HG03097 (cell line): ENCODE measurements around the gene GRAP2.
A peak's percentile ranks its signal among the peaks of the same experiment; 100 is the strongest.

Source experiments
- ATAC-seq: cut with Tn5 transposase; IDR thresholded peaks from one replicate; pipeline ENCODE4 v1.9.1; 2021; ENCODE audit not compliant: unreplicated experiment, low FRiP score

The GRAP2 gene

DNA sequence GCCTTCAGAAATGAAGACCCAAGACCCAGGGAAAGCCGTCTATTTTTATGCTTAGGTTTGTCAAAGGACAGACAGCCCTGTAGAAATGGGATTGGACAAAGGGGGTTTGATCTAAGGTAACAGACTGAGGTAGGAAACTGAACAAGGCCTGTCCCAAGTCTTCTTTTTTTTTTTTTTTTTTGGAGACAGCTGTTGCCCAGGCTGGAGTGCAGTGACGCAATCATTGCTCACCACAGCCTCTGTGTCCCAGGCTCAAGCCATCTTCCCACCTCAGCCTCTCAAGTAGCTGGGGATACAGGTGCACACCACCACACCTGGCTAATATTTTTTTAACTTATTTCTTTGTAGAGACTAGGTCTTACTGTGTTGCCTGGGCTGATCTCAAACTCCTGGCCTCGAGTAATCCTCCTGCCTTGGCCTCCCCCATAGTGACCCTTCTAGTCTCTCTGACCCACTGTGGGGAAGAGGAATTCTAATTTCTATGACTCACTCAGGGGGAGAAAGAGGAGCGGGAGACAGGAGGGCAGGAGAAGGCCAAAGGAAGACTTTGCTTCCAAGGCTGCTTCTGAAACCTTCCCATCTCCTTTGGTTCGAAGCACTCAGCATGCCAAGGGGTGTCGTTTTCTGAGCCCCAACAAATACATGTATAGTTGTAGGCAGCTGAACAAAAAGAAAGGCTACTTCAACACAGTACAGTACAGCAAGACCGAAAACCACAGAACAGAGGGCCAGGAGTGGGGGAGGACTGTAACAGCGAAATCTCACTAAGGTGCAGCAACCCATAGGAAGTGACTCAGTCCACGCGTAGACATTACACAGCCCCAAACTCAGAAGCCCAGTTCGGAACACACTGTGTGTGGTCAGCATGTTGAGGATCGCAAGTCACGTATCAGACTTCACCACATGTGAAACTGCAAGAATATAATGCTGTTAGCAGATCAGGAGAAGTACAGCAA, 60.2 kb downstream of the GRAP2 start:
- peak; percentile 69 for ATAC-seq

DNA sequence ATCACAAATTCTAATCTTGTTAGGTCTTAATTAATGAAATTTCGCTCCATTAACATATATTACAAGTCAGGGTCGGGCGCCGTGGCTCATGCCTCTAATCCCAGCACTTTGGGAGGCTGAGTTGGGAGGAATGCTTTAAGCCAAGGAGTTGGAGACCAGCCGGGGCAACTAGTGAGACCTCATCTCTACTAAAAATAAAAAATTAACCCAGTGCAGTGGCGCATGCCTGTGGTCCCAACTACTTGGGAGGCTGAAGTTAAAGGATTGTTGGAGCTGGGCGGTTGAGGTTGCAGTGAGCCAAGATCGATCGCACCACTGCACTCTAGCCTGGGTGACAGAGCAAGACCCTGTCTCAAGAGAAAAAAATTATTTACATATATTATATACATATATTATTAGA, 61.2 kb downstream of the GRAP2 start:
- ATAC-seq: no peak

DNA sequence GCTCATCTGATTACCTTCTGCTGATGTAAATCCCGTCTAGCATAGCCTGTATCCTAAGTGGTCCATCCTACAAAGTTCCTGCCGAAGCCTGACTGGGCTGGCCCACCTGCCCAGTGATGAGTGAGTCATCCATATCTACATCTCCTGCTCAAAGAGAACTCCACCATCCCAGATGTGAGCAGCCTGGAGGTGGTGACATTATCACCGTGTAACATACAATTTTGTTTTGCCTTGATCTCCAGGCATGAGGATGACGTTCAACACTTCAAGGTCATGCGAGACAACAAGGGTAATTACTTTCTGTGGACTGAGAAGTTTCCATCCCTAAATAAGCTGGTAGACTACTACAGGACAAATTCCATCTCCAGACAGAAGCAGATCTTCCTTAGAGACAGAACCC, 64.9 kb downstream of the GRAP2 start:
- ATAC-seq: no peak

DNA sequence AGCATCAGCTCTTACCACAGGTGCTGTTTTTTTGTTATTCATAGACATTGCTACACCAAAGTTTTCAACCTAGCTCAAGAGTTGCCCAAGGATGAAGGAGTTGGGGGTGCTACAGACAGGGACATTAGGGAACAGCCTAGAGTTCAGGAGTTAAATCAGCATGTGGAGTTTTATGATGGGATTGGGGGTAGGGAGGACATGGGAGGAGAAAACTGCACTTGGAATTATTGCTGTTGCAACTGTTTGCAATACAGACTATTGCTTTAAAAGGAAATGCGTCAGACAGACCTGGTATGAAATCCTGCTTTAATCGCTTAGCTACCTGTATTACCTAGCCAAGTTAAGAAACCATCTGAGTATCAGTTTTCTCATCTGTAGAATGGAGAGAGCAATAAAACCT, 65.6 kb downstream of the GRAP2 start:
- no peak for ATAC-seq

DNA sequence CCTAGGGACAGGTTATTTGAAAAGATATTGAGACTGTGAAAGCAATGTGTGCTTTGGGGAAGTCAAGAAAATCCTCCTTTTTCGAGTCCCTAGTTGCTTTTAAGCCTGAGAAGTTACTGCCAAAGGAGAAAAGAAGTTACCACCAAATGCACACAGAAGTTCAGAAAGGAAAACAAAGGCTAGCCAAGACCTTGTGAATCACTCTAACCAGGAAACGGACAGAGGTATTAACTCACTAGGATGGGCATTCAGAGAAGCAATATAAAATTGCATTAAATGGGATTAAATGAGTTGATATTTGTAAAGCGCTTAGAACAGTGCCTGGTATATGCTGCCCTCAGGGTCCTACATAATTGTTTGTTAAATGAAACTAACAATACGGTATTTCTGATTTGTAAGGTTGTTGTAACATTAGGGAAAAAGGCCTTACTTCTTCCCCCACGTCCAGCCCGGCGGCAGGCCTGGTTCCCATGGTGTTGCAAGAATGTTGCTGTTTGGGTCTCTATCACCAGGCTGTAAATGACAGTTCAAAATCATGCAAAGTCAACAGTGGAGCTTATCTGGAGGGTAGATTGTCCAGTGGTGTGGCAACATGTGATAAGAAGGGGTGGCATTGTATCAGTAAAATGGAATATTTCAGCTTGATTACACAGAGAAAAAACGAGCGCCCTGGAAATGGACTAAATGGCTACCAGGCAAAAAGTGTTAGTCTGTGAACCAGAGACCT, 66.4 kb downstream of the GRAP2 start:
- no peak for ATAC-seq

DNA sequence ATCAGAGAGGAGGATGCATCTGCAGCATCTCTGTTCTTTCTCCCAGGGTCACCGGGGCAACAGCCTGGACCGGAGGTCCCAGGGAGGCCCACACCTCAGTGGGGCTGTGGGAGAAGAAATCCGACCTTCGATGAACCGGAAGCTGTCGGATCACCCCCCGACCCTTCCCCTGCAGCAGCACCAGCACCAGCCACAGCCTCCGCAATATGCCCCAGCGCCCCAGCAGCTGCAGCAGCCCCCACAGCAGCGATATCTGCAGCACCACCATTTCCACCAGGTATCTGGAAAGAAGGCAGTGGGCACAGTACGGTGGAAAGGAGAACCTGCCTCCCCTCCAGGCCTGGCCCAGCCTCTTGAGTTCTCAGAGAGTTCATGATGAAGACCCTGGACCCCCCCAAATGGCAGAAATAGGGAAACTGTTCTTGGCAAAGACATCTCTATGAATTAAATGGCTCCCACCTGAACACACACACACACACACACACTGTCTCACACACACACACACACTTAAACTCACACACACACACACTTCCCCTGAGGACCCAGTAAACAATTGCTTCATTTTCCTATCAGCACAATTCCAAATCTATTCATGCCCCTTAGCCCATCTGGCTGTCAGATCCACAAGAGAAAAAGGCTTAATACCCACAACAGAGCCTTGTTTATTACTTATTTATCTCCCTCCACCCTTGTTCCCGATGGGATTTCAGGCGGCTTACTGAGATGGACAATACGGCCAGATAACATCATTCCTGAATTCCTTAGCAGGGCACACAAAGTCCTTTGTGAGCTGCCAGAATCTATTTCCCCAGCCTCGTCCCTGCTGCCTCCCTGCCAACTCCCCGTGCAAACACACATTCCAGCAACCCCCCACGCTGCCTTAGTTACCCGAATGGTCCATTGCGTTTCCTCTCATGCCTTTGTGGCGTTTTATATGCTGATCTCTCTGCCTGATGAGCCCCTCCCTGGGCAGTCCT, 67.4 kb downstream of the GRAP2 start:
- no peak for ATAC-seq

DNA sequence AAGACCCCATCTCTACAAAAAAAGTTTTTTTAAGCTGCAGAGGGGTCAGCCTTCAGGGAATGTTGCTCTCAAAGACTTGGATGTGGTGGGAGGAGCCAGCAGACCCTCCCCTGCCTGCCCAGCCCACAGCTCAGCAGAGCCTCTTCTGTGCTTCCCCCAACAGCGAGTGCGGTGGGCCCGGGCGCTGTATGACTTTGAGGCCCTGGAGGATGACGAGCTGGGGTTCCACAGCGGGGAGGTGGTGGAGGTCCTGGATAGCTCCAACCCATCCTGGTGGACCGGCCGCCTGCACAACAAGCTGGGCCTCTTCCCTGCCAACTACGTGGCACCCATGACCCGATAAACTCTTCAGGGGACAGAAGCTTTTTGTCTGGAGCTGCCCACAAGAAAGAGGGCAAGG, 69.9 kb downstream of the GRAP2 start:
- ATAC-seq: no peak

DNA sequence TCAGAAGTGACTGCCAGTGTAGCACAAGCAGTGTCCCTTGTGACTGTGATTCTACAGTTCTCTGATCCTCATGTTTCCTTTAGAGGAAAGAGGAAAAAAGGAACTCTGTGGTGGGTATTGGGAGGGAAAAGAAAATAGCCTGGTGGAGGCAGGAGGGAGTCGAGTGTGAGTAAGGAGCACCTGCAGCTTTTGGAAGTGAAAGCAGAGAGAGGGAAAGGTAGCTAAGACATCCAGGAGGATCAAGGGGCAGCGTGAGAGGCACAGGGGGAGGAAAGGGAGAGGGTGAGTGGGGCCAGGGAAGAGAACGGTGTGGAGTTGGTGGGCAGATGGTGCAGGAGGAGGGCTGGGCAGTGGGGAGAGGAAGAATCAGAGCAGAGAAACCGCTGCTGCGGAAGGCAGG, 71.8 kb downstream of the GRAP2 start:
- no peak for ATAC-seq

DNA sequence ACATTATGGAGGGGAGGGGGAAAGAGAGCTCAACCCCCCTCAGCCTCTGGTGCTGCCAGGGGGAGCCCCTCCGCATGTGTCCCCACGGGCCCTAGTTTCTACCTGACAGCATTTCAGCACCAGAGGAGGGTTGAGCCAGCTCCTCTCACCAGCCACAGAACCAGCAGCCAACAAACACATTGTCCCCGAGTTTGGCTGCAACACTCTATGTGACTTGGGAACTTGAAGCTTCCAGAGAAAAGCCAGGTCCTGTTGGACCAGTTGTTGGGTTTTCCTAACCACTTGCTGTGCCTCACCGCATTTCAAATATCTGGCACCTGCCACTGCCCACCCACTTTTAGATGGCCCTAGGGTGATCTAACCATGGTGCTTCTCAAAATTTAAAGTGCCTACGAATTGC, 72.8 kb downstream of the GRAP2 start:
- ATAC-seq: no peak

DNA sequence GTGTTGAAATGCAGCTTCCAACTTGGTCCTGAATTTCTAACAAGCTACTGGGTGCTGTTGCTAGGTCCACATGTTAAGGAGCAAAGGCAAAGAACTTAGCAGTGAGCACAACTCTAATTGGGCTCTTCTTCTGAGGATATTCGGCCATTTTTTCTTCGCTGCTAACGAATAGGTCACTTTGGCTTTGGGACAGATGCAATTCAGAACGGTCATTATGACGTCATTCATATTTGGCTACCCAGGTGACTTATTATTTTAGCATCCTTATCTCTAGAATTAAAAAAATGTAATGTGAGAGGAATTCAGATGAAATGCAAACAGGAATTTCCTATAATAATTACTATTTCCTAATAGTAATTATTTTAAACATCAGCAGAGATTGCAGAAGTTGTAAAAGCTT, 73.2 kb downstream of the GRAP2 start:
- no peak for ATAC-seq

DNA sequence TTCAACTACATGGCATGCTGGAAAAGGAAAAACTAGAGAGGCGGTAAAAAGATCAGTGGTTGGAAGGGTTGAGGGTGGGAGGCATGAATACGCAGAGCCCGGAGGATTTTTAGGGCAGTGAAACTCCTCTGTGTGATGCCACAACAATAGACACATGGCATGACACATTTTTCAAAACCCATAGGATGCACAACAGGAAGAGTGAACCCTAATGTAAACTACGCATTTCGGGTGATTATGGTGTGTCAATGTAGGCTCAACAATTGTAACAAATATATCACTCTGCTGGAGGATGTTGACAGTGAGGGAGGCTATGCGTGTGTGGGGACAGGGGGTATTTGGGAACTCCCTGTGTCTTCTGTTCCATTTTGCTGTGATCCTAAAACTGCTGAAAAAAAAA, 78.2 kb downstream of the GRAP2 start:
- ATAC-seq: no peak

DNA sequence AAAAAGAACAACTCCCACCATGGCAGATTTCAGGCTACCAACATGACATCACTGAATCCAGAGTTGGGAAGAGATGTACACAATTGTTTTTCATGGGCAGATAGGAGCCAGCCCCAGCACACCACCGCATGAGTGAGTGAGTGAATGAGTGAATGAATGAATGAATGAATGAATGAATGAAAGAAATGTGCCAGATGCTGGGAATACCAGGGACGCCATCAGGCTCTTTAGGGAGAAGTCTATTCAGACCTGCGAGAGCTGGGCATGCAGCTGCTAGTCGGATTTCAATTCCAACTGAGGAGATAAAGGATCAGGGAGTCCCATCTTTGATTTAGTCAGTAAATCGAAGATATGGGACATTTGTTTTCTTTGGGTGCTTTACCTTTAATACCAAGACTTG, 78.6 kb downstream of the GRAP2 start:
- no peak for ATAC-seq

DNA sequence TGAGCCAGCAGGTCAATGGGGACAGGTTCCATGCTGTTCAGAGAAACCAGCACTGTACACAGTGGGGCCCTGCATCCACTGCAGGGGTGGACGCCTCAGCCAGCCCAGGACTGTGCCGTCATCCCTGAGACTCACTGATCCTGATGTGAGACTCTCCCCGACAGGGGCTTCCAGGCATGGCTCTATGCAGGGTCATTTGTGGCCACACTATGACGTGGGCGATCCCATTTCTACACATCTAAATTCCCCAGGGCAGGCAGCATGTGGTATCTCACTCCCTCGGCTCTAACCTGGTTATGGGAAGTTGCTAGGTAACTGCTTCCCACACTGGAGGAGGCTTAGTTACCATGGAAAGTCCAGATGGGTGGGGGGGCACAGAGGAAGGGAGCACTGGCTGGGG, 79.7 kb downstream of the GRAP2 start:
- ATAC-seq: no peak

DNA sequence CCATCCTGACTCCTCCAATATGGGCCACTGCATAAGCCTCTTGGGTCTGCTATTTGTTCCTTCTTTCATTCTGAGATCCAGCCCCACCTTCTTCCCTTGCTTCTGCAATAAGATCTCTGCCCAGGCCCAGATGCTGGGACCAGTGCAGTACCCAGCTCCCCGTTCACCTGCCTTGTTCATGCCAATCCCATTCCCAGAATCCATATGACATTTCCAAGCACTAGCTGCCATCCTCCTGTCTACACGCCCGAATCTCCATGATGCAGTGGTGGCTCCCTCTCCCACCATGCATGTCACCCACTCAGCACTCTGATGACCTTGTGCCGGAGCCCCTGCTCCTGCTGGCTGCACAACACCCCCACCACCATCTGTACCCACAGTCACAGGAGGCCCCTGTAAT, 82.5 kb downstream of the GRAP2 start:
- no peak for ATAC-seq

DNA sequence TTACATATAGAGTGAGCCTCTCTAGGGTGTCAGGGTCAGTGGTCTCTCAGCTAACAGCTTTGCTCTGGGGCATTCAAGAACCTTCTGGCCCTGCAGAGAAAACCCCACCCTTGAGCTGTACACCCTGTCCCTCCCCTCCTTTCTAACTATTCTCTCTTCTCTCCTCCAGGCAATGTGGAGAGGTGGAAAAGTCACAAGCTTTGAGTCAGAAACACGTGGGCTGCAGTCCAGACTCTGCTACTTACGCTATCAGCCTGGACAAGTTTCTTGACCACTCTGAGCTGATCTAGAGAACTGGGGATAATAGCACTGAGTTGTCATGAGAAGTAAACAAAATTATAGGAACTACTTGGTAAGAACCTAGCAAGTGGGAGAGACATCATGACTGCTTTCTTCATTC, 83.1 kb downstream of the GRAP2 start:
- no peak for ATAC-seq

DNA sequence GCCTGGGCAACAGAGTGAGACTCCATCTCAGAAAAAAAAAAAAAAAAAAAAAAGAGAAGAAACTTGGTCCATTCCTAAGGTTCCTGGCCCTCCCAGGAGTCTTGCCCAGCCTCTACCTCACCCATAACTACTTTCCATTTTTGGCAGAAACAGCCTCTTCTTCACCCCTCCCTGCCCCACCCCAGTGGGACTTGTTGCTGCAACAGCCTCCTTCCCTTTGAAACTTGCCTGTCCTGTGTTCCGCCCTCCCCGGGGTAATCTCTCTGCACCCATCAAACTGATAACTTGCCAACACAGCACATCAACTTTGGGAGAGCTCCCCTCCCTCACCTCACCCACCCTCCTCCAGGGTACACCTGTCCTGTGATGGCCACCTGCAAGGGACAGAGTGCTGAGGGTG, 83.9 kb downstream of the GRAP2 start:
- ATAC-seq: no peak

DNA sequence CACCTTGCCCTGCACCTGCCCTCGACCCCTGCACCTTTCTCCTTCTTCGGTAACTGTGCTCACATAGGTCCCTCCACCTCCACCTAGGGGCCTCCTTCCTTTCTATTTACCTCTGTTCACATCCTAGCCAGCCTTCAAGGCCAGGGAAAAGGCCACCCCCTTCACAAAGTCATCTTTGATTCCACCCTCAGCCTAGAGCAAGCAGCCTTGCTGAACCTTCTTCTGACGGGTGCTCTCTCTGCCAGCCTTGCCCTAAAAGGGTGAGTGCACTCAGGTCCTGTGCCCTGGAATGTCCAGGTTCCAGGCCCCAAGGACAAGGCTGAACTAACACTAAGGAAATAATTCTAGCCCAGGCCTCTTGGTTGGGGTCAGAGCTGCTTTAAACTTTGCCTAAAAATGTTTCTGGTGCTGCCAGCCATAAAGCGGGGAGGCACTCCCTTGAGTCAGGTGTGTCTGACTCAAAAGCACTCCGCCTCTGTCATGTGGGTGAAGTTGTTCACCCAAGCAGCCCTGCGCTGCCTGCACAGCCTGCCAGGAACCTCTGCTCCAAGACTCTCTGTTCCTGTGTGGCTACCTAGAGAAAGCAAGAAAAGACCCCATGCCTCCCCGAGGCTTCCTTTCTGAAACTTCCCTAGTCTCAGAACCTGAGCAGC, 84.6 kb downstream of the GRAP2 start:
- ATAC-seq: no peak

DNA sequence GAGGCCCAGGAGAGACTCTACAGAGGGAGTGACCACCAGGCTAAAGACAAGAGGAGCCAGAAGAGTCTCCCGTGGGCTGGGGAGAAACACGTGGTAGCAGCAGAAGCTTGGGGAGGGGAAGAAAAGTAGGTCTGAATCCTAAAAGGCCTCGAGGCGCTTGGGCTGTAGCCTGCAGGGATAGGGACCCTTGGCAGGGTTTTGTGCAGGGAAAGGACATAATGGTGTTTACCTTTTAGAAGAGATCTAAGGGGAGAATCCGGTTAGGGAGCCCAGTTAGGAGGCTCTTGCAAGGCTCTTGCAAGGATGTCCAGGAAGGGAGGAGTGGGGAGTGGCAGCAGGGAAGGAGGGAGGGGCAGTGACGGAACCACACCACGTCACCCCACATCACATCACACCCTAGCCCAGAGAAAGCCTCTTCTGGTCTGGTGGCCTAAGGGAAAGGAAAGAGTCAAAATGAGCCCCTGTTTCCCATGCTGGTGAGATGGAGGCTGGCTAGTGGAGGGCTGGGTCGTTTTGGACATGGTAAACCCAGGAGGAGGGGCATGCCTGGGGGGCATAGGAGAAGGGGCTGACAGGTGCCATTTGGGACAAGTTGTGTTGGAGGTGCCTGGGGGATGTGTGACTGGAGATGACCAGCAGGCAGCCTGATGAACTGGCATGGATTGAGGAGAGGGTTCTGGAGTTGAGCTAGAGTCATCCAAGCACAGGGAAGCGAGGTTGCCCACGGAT, 87.7 kb downstream of the GRAP2 start:
- no peak for ATAC-seq

DNA sequence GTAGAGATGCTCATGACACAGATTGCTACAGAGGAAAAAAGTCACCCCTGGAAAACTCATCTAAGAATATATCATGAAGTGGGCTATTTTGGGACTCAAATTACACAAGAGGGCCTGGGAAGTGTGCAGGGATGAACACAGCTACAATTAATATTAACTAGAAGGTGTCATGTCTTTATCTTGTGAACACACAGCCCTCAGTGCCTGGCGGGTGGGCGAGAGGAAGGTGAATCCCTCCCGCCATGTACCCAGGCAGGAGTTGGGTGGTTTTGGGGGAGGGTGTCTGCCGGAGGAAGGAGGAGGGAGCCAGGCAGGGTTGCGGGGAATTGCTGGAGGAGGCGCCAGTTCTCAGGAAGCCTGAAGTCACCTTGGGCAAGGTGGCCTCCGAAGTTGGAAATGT, 88.7 kb downstream of the GRAP2 start:
- no peak for ATAC-seq

DNA sequence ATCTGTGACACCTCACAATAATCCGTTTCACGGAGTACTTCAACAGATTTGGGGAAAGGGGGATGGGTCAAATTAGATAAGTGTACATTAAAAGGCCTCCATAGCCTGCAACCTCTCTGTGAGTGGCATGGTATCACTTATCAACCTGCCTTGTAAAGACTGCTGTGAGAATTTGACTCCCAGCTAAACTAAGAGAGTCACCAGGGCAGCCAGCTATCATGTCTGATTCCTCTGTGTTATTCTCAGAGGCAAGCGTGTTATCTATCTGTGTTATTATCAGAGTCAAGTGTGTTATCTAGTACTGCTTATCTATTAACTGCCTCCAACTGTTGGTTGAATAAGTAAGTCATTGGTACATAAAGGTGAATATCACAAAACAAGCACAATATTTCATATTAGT, 89.8 kb downstream of the GRAP2 start:
- ATAC-seq: no peak
